GM19238 (cell line): ENCODE data around the gene RPS5.
"Not testable (repeated sequence)": the region's sequence is repeated elsewhere in the genome, so short reads cannot be mapped to it uniquely, and the experiment has no call there.

Experiments
- DNase-seq: peaks from one replicate; pipeline ENCODE4 v3.0.0; 2011; ENCODE audit warnings: low spot score; ENCODE audit not compliant: insufficient read length

Gene RPS5

GRCh38 chr19:58386576-58387337 lies at the start of gene RPS5:
RPS5 (plus strand) TSS chr19:58387269; CDS start chr19:58388138, 869 bp downstream.
- peak; percentile 99 for DNase-seq

- DNase-seq, result no peak
Measured at GRCh38 chr19:58338336-58338735, 48.7 kb upstream of the RPS5 start.

- DNase-seq, result no peak
Measured at GRCh38 chr19:58338825-58339558, 48.1 kb upstream of the RPS5 start.

- DNase-seq, result no peak
Measured at GRCh38 chr19:58345558-58345957, 41.5 kb upstream of the RPS5 start.

GRCh38 chr19:58346961-58347929 lies 39.8 kb upstream of the RPS5 start:
- DNase-seq, result peak; percentile 92

GRCh38 chr19:58348080-58348479 lies 39.0 kb upstream of the RPS5 start:
- not testable (repeated sequence) for DNase-seq

- DNase-seq, result no peak
Measured at GRCh38 chr19:58349590-58349989, 37.5 kb upstream of the RPS5 start.

- no peak for DNase-seq
Measured at GRCh38 chr19:58350001-58350861, 36.8 kb upstream of the RPS5 start.

- DNase-seq, result no peak
Measured at GRCh38 chr19:58350871-58351557, 36.1 kb upstream of the RPS5 start.

GRCh38 chr19:58351558-58351878 lies 35.6 kb upstream of the RPS5 start:
- no peak for DNase-seq

- no peak for DNase-seq
Measured at GRCh38 chr19:58351990-58352755, 34.9 kb upstream of the RPS5 start.

GRCh38 chr19:58352760-58353671 lies 34.1 kb upstream of the RPS5 start, which contains the start of gene A1BG:
A1BG (minus strand) TSS chr19:58353492; CDS start chr19:58353437, 55 bp downstream.
- DNase-seq, result no peak

GRCh38 chr19:58353717-58354477 lies 33.2 kb upstream of the RPS5 start:
- DNase-seq, result no peak

- no peak for DNase-seq
Measured at GRCh38 chr19:58354478-58355030, 32.5 kb upstream of the RPS5 start.

GRCh38 chr19:58355215-58355796 lies 31.8 kb upstream of the RPS5 start:
- DNase-seq, result no peak

- DNase-seq, result no peak
Measured at GRCh38 chr19:58355908-58356765, 30.9 kb upstream of the RPS5 start.
